Ascending aorta (tissue), 2 donors: ENCODE data around the gene RTKN. TPM values are rescaled to one million over a fixed set of nuclear protein-coding genes. Genes with fewer than 3 reads are reported as not detected.

Experiments
- DNase-seq, 2 donors: peaks; one replicate each; pipeline ENCODE4 v3.0.0-alpha.2; 2019; ENCODE audit warnings: low spot score in 2 of 2
- H3K27ac ChIP-seq, 2 donors: fragments of 200-600 bp; sonication (generic); one replicate each; pipeline ENCODE4 v1.5.1; 2016 to 2017; ENCODE audit warnings: mild to moderate bottlenecking in 1 of 2
- H3K27me3 ChIP-seq: fragments of 200-600 bp; sonication (generic); one replicate; pipeline ENCODE4 v1.5.1; 2017
- H3K36me3 ChIP-seq, 2 donors: fragments of 200-600 bp; sonication (generic); one replicate each; pipeline ENCODE4 v1.5.1; 2016
- H3K4me1 ChIP-seq, 2 donors: fragments of 200-600 bp; sonication (generic); one replicate each; pipeline ENCODE4 v1.5.1; 2016 to 2017; ENCODE audit warnings: mild to moderate bottlenecking in 1 of 2
- H3K4me3 ChIP-seq, 2 donors: fragments of 200-600 bp; sonication (generic); one replicate each; pipeline ENCODE4 v1.5.1; 2016 to 2017; ENCODE audit warnings: mild to moderate bottlenecking in 1 of 2
- H3K9me3 ChIP-seq, 2 donors: fragments of 200-600 bp; sonication (generic); one replicate each; pipeline ENCODE4 v1.5.1; 2016
- CTCF ChIP-seq, 3 experiments: fragments of 200-600 bp in 2 of 3; fragments of 450-650 bp in 1 of 3; sonication (generic) in 2 of 3; IDR thresholded peaks; one replicate each; pipeline ENCODE4 v1.5.1; 2016 to 2019; ENCODE audit warnings: antibody characterized with exemption in 3 of 3, mild to moderate bottlenecking in 1 of 3, moderate library complexity in 1 of 3
- intact Hi-C: fragments of 100-400 bp; cut with DNase I; formaldehyde crosslinking; loops from one replicate; pipeline ENCODE4 v1.15.1; 2023
- total RNA-seq: library from RNA; depleted of rRNA; stranded (reverse); fragments of >200 nt; gene quantifications from one replicate; pipeline ENCODE4 v1.1.0, GENCODE V29; 2016

Gene RTKN
- total RNA-seq, 1 donor from 2014 or later = 9.5 TPM

GRCh38 chr2:74436848-74437695, 4.7 kb downstream of the RTKN start:
- no peak for DNase-seq
- no peak for TF ChIP-seq CTCF (IDR thresholded peaks at IDR 0.05)
- Histone ChIP-seq H3K36me3 (peaks cover 4 to 5% of the 10 kb centered on the region in 2 donors), H3K27me3 (no peaks in the 10 kb centered on the region), H3K9me3 (no peaks in the 10 kb centered on the region), H3K4me1 (peaks cover 12 to 28% of the 10 kb centered on the region in 2 donors), H3K27ac (no peak overlapping the region), H3K4me3 (no peak overlapping the region)
- intact Hi-C loops = no loop called here

- peaks cover 12 to 13% of the 10 kb centered on the region in 2 donors for H3K36me3 ChIP-seq
- no peak overlapping the region for H3K4me3 ChIP-seq
- no peaks in the 10 kb centered on the region for H3K27me3 ChIP-seq
- no peaks in the 10 kb centered on the region for H3K9me3 ChIP-seq
- intact Hi-C loops = no loop called here
- no peak for DNase-seq
- peaks cover 5 to 23% of the 10 kb centered on the region in 2 donors for H3K4me1 ChIP-seq
- no peak for TF ChIP-seq CTCF (IDR thresholded peaks at IDR 0.05)
- H3K27ac ChIP-seq = no peak overlapping the region
These were observed 5.5 kb downstream of the RTKN start for GRCh38 chr2:74436111-74436805.

GRCh38 chr2:74430502-74430901, 11.2 kb downstream of the RTKN start:
- intact Hi-C loops = no loop called here
- H3K36me3 ChIP-seq = peaks cover 45 to 50% of the 10 kb centered on the region in 2 donors
- H3K9me3 ChIP-seq = no peaks in the 10 kb centered on the region

DNA sequence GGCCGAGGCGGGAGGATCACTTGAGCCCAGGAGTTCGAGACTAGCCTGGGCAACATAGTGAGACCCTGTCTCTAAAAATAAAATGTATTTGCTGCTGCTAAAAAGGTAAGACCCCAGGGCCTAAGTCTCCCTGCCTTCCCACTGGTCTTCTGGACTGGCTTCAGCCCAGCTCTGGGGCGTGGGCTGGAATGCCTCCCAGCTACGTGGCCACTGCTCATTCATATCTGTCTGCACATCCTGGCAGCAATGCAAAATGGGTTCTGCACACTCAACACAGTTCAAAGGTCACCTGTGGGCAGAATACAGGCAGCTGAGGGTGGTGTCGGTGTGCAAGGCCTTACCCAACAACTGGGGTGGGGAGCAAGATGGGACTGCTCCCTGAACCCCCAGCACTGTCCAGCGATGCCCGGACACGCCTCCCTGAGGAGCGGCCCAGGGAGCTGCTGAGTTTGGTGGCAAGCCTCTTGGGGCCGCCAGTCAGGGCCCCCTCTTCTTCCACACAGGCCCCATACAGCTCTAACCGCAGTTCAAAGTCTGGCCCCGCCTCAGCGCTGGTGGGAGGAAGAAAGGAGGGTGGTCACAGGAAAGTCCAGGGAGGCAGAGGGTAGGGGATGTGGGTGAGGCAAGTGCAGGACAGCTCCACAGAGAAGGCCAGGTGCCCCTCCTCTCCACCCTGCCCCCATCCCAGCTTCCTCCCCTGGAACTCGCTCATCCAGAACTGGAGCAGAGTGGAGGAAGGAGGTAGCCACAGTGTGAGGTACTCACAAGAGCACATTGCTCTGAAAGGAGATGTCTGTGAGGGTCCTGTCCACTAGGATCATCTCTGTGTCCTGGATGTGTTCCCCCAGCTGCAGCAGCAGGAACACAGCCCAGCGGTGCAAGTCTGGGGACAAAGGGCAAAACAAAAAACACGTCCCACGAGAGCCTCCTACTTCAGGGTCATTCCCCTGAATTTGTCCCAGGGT, 12.0 kb downstream of the RTKN start:
- Histone ChIP-seq H3K9me3 (no peaks in the 10 kb centered on the region), H3K27me3 (no peaks in the 10 kb centered on the region), H3K4me1 (no peaks in the 10 kb centered on the region), H3K27ac (no peak overlapping the region), H3K36me3 (peaks cover 45 to 50% of the 10 kb centered on the region in 2 donors), H3K4me3 (no peak overlapping the region)
- DNase-seq = no peak
- intact Hi-C loops = no loop called here
- no peak for TF ChIP-seq CTCF (IDR thresholded peaks at IDR 0.05)

More at GRCh38 chr2:74430502-74430901, 11.2 kb downstream of the RTKN start:
- no peak overlapping the region for H3K27ac ChIP-seq
- DNase-seq = no peak
- H3K4me1 ChIP-seq = no peaks in the 10 kb centered on the region
- no peak overlapping the region for H3K4me3 ChIP-seq
- no peaks in the 10 kb centered on the region for H3K27me3 ChIP-seq
- TF ChIP-seq CTCF (IDR thresholded peaks at IDR 0.05) = no peak

GRCh38 chr2:74428675-74429074, 13.1 kb downstream of the RTKN start:
- no peak for TF ChIP-seq CTCF (IDR thresholded peaks at IDR 0.05)
- no peak for DNase-seq
- no peaks in the 10 kb centered on the region for H3K9me3 ChIP-seq
- no peak overlapping the region for H3K4me3 ChIP-seq
- no peaks in the 10 kb centered on the region for H3K4me1 ChIP-seq
- intact Hi-C loops = no loop called here
- H3K27me3 ChIP-seq = no peaks in the 10 kb centered on the region
- no peak overlapping the region for H3K27ac ChIP-seq
- peaks cover 45 to 50% of the 10 kb centered on the region in 2 donors for H3K36me3 ChIP-seq
